GM04503 (cell line): ENCODE results near the gene PKP2.

Experiments
- DNase-seq: peaks from one replicate; pipeline ENCODE4 v3.0.0-alpha.2; 2012; ENCODE audit warnings: low read depth

Gene PKP2

DNA sequence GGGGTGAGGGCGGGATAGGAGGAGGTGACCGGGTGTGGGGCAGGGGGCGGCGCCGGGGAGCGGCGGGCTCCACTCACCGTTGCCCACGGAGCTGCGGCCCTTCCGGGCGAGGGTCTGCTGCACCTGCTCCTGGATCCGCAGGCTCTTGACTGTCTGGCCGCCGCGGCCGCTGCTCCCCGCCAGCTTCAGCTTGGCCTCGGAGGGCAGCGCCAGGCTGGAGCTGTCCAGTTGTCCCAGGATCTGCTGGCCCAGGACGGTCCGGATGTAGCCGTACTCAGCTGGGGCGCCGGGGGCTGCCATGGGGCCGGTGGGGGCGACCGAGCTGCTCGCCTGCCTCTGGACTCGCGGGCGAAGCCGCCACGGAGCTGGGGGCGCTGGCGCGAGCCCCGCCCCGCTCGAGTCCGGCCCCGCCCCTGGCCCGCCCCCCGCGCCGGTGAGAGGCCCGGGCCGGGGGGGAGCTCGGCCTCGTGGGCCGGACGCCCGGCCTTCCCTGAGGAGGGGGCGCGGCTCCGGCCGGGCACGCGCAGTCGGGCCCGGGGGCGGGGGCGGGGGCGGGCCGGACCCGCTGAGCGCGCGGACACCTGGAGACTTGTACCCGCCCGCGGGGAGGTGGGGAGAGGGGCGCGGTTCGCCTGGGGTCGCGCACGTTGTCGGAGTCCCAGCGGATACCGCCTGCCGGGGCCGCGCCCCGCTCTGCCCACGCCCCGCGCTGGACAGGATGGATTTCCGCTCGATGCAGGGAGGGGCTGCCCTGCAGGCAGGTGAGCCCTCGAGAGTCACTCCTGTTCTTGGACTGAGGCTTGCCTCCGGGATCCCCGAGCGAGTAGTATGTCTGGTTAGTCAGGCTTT lies at the start of gene PKP2:
Gene PKP2 (minus strand): TSS at position 346 of the 849 bp plus-strand sequence. CDS start 46 bp downstream, at position 300.
- no peak for DNase-seq

GRCh38 chr12:32944195-32944594 lies 47.6 kb upstream of the PKP2 start:
- no peak for DNase-seq

DNA sequence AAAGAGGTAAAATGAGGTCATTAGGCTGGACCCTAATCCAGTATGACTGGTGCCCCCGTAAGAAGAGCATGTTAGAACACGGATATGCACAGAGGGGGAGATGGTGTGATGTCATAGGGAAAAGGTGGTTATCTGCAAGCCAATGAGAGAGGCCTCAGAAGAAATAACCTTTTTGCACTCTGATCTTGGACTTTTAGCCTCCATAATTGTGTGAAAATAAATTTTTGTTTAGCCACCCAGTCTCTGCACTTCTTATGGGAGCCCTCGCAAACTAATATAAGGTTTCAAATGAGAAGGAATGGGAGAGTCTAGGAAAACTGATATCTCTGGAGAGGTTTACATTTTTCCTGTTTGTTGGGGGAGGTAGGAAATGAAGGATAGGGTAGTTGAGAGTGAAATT lies 43.2 kb upstream of the PKP2 start:
- no peak for DNase-seq

DNA sequence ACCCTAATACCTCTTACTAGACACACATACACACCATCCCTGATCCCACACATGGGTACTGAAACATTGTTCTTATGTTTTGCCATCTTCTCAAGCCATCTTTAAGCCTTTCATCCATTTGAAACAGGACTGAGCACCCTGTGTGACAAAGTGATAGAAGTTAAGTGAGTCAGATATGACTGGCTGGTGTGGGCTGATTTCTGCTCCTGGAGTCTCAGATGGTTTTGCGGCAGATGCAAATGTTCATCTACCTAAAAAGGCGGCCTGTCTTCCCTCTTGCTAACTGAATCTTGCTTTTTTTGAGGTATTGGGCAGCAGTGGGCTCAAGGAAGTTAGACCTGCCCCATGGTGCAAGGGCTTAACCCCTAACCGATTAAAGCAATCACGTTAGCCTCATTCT lies 30.4 kb upstream of the PKP2 start:
- no peak for DNase-seq

GRCh38 chr12:32926356-32926755 lies 29.8 kb upstream of the PKP2 start:
- DNase-seq, result no peak

GRCh38 chr12:32922546-32923297 lies 26.1 kb upstream of the PKP2 start:
- DNase-seq, result no peak

DNA sequence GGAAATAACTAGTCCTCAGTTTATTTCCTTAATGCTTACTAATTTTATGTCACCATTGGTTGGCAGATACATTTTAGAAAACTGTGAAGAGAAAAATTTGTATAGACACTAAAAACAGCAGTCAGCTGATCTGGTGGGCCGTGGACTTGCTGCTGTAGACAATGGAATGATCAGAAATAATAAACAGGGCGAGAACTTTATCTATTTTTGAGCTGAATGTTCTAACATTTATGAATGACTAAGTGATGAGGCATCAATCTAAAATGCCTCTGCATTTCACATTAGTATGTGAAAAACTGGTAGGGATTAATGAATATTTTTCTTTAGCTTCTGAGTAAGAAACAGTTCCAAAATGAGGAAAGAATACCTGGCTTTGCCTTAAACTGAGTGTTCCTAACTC lies 24.8 kb upstream of the PKP2 start:
- no peak for DNase-seq

DNA sequence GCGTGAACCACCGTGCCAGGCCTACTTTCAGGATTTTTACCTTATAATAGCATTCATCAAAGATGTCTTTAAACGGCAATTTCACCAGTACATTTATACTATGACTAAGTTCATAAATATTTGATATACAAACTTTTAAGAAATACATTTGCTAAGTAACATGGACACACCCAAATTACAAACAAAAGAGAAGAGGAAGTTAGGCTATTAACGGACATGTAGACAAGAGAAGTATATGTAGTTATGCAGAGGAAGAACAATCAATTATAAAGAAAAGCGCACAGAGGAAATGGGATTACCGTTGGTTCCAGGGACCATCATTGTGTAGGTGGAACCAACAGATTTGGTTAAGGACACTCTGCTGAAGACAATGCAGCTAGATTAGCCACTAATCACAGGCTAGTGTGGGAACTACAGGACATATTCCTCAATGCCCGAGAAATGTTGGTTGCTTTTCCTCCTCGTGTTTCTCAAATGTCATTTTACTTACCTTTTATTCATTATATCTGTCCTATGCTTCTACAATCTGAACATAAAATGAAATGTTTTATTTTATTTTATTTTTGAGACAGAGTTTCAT lies 24.0 kb upstream of the PKP2 start:
- DNase-seq, result no peak

- DNase-seq, result no peak
Measured at GRCh38 chr12:32918890-32919801, 22.6 kb upstream of the PKP2 start.

GRCh38 chr12:32917094-32917611 lies 20.6 kb upstream of the PKP2 start:
- no peak for DNase-seq

- DNase-seq, result no peak
Measured at GRCh38 chr12:32907898-32908476, 11.4 kb upstream of the PKP2 start.

DNA sequence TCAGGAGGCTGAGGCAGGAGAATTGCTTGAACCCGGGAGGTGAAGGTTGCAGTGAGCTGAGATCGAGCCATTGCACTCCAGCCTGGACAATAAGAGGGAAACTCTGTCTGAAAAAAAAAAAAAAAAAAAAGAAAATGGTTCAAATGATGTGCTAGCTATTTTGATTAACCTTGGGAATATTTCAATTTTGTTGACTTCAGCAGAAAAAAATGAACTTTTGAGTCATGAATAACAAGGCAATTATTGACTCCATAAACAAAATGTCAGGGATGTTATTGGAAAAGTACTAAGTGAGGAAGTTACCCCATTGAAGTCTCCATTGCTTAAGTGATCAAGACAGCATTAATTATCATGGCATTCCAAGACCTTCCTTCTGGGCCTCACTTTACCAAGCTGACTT lies 10.6 kb upstream of the PKP2 start:
- DNase-seq, result no peak

DNA sequence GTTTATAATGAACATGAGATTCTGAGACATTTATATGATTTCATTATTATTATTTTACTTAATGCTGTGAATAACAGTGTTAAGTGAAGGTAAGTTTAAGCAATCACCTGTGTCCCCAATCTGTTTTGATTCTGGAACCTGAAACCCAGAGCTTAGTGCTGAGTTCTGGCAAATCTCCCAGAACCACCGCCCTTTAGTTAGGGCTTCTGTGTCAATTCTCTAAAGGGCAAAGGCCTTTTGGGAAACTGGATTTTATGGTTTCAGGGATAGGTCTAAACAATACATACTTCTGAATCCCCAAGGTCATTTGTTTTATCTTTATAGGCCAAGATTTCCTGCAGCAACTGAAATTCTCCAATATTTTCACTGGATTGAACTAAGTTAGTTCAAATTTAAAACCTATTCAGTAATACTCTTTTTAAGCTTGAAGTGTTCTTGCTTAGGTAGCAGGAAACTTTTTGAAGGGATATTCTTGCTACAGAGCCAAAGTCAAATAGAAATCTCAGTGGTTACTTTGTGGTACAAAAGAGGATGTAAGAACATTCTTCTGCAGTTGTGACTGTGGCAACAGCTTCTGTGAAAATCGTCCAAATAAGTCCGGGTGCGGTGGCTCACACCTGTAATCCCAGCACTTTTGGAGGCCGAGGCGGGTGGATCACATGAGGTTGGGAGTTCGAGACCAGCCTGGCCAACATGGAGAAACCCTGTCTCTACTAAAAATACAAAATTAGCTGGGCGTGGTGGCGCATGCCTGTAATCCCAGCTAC lies 10.0 kb upstream of the PKP2 start:
- DNase-seq, result no peak

GRCh38 chr12:32903763-32904162 lies 7.2 kb upstream of the PKP2 start:
- no peak for DNase-seq

- DNase-seq, result no peak
Measured at GRCh38 chr12:32903318-32903717, 6.7 kb upstream of the PKP2 start.

DNA sequence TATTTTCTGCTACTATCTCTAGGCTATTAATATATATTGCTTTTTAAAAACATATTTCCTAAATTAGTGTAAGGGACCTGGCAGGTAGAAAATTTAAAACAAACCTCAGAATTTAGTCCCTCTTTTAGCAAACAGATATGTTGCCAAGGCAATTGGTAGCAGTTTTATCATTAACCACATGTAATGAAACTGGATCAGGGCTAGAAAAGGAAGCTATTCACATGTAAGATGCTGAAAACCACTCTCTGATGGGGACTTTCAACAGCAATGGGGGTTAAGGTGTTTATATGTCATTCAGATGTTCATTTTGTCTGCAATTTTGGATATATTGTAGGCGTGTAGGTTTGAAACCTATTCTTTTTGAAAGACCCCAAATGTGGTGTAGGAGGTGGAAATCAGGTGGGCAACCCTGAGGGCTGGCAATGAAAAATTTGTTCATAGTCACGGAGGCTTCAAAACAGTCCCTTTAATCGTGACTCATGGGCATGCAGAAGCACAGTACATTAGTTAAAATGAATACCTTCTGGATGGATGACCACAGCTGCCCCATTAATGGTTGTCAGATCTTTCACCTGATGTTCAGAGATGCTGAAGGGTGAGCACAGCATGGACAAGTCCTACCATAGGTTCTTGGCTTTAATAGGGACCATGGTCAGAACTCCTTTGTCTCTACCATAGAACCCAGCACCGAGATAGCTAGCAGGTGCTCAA lies 5.9 kb upstream of the PKP2 start:
- DNase-seq, result no peak

DNA sequence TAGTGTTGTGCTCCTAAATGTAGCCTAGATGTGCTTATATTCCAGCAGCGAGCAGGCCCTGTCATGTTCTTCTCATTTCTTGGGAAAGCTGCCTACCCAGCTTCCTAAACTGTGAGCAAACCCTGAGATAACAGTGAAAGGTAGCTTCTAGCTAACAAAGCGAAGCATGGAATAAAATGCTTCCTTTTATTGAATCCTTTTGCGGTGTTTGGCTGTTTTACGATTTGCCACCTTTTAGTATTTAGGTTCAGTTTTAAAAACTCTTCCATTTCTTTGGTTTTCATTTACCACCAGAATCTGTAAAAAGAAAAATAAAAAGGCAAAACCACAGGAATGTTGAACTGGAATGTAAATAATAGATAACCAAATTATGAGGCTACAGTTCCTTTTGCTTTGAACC lies 5.0 kb upstream of the PKP2 start:
- no peak for DNase-seq

GRCh38 chr12:32897687-32898573 lies 1.4 kb upstream of the PKP2 start:
- no peak for DNase-seq

GRCh38 chr12:32897281-32897610 lies 669 bp upstream of the PKP2 start:
- no peak for DNase-seq
